GM21529 (cell line): ENCODE measurements around the gene SLC7A5.
"Not testable (repeated sequence)": the region's sequence is repeated elsewhere in the genome, so short reads cannot be mapped to it uniquely, and the experiment has no call there.

Experiments used
- ATAC-seq: cut with Tn5 transposase; IDR thresholded peaks from one replicate; pipeline ENCODE4 v1.9.1; 2021; ENCODE audit not compliant: unreplicated experiment

The SLC7A5 gene

DNA sequence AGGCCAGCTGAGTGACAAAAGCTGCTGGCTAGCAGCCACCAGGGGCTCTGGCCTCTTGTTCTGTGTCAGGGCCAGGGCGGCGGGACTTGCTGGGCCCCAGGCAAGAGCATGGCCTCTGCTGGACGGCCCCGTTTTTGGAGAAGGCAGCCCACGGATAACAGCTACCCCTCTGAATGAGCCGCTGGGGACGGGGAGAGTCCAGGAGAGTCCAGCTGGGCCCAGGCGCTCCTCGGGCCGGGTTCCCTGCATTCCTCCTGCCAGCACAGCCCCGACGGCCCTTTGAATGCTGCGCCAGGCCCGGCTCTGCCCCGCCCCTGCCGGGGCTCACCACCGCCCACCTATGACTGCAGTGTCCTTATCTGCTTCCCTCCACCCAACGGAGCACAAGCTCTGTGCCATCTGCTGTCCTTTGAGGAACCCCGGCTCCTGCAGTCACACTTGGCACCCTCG, 33.4 kb downstream of the SLC7A5 start:
- ATAC-seq: no peak

DNA sequence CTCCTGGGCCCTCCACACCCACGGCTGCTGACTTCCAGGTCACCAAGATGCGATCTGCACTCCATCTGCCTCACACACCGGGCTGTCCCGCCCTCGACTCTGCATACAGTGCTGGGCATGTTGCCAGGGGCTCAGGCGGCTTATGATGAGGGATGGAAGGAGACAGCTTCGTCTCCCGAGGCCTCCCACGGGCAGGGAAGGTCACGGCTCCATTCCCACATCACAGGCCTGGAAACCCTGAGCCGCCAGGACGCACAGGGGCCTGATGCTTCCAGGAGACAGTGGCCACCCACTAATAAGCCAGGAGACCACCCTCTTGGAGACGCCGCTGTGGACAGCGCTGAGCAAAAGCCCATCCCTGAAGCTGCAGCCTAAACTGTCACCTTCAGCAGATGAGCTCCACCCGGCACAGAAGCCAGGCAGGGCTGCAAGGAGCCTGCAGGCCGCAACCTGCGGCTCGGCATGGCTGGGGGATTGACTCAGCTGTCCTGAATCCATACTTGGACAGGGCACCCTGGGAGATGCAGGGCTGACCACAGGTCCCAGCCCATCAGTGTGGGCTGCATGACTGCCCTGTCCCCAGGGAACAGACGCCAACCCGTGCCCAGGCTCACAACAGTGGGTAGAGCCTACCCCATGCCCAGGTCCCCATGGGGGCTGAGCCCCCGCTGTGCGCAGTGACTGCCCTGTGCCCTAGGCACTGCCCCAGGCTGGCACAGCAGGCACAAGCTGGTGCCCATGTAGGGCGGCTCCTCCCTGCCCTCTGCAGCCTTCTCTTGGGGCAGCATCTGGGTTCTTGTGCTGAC, 34.4 kb downstream of the SLC7A5 start:
- no peak for ATAC-seq

DNA sequence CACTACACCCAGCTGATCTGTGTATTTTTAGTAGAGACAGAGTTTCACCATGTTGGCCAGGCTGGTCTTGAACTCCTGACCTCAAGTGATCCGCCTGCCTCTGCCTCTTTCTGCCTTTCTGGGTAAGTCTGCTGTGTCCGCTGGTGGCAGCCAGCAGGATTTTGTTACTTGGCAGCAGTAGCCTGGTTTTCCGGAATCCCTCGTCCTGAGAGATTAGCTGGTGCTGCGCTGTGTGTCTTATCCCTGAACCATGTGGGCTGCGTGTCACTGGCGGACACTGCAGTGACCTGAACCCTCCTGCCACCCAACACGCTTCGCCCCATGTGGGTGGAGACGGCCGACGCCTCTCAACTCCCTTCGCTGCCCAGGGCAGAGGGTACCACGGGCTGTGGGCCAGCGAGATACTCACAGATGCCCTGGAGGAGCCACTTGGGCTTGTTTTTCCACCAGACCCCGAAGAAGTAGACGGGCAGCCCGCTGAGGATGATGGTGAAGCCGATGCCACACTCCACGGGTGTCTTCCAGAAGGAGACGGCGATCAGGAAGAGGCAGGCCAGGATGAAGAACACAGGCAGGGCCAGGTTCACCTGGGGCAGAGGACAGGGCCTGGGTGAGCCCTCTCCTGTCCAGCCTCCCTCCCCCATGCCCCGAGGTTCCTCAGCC, 35.2 kb downstream of the SLC7A5 start:
- no peak for ATAC-seq

DNA sequence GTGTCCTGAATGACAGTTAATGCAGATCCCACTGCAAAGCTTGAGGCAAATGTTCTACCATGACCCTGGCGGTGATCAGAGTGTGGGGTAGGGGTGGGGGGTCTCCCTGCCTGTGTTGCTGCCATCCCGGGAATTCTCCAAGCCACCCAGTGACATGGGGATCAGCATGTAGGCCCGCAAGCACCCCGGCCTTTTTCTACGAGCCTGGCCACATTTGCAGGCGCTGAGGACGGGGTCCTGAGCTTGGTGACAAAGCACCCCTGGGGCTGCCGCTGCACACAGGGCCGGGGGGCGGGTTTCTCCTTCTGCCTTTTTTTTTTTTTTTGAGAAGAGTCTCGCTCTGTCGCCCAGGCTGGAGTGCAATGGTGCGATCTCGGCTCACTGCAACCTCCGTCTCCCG, 35.8 kb downstream of the SLC7A5 start:
- ATAC-seq: no peak

DNA sequence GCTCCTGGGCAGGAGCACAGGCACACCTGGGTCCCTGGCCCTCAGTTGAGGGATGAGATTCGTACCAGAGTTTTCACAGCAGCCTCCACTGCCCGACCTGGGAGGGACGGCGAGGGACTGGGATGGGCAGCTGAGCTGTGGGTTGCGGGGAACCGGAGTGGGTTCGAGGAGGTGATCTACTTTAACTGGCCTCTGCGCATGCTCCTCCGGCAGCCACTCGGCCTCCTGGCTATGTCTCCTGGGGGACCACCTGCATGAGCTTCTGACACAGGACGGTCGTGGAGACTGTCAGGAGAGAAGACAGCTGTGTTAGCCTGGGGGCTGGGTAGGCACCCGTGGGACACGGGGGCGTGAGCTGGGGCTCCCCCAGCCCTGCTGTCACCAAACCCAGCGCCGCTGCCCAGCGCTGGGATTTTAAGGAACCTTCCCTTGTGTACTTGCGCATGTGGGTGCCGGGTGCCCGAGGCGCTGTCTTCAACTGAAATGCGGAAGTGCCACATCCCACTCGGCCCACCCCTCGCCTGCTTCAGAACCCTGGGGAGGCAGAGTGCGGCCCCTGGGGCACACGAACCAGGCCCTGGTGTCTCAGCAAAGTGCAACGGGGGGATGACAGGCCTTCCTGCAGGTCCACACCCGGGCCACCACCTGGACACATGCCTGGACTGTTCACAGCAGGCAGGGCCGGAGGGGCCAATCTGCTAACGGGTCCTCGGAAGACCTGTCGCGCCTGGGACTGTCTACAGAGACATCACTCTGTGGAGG, 36.4 kb downstream of the SLC7A5 start:
- no peak for ATAC-seq

DNA sequence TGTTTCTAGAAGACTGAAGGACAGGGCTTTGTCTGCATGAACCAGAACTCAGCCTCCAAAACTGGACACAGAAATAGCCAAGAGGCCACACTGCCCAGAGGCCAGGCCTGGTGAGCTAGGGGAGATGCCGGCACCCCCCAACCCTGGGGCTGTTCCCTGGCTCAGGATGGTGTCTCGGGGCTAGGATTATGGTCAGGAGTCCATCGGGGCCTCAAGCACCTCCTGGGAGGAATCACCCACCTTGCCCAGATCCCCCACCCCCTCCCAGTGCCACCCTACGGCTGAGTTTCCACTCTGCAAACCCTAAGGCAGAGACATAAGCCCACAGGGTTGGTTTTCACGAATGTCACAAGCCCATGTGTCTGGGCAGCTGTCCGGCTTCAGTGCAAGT, 37.2 kb downstream of the SLC7A5 start:
- no peak for ATAC-seq

DNA sequence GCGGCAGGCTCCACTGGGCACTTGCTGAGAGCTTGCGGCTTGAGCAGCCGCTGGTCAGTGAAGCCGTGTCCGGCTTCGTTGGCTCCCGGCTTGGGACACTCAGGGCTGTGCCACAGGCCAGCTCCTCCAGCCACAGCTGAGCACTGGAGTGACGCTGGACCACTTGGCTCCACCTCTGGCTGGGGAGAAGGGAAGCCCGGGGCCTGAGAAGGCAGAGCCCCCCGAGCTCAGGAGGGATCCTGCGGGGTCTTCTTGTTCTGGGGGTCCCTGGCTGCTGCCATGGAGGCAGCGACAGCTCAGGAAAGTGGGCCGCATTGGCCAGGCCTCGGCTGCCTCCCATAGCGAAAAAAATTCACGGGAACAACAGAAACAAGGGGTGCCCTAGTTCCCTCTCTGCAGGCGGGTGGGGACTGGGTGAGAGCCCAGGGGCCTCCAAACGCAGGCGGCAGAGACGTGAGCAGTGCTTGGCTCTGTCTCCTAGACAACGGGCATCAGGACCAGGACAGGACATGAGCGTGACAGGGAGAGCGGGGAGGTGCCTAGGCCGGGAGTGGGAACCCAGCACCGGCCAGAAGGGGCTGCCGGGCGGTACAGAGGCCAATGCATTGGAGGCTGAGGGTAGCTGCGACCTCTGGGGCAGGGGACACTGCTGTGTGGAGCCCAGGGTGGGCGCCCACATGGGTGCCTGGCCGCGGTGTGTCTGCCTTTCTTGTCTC, 37.7 kb downstream of the SLC7A5 start:
- no peak for ATAC-seq

DNA sequence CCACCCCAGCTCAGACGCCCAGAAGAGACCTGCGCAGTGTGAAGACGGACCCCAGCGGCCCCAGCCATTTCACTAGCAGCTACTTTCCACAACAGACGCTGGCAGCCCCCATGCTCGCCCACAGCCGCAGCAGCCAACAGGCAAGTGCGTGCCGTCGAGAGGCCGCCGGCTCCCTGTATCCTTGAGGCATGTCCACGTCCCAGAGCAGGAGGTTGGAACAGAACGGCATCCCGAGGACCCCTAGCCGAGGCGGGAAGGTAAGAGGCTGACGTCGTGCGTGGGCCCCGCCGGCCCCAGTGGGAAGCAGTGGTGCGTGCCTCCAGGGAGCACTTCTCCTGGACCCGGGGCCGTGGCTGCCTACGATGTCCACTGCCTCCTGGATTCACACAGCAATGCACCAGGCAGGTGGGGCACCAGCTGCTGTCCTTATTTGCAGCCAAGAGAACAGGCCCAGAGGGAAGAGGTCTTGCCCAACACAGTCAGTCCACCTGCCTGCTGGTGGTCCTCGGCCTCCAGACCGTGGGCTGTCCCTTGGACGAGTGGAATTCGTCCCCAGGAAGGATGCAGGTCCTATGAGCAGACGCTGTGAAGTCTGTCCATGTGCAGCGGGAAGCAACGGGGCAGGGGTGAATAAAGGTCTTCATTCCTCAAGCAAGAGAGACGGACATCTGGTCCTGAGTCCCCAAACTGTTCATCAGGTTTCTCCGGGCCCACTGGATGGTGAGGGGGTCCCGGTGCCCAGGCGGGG, 38.5 kb downstream of the SLC7A5 start:
- ATAC-seq: no peak

DNA sequence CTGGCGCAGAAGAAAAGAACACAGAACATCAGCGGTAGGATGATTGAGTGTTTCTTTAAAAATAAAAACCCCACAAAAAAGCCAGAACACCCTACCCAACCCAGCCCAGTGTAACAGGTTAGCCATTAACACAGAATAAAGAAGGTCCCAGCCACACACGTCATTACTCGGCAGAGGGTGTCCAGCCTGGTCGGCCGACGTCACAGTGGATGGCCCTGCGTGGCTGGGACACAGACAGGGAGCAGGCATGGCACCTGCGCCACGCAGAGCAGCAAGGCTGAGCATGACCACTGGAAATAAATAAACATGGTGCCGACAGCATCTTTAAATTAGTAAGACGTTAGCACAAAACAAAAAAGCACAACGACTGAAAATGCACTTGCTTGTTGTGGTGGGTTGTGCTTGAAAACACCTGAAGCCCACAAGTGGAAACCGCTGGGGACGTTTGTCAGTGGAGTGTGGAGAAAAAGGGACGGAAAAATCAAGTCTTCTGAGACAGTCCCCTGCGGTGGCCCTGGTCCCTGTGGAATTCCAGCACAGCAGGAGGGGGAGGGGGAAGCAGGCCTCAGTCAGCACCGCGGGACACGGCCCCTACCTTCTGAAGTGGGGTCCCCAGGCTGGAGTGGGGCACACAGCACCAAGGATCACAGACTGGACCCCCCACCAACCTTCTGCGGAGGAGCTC, 39.2 kb downstream of the SLC7A5 start:
- no peak for ATAC-seq

DNA sequence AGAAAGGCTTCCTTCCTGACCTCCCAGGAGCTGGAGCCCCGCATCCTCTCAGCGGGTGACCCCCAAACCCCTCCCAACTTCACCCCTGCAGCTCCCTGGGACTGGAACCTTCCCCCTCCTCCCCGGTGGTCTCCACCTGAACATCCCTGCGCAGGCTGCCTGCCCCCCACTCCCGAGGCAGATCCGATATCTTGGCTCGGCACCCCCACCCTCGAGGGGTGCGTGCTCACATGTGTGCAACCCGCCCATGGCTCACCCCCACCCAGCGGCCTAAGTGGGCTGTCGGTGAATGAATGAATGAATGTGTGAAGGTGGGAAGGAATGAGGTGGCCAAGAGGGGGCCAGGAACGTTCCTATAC, 39.7 kb downstream of the SLC7A5 start:
- ATAC-seq: no peak

DNA sequence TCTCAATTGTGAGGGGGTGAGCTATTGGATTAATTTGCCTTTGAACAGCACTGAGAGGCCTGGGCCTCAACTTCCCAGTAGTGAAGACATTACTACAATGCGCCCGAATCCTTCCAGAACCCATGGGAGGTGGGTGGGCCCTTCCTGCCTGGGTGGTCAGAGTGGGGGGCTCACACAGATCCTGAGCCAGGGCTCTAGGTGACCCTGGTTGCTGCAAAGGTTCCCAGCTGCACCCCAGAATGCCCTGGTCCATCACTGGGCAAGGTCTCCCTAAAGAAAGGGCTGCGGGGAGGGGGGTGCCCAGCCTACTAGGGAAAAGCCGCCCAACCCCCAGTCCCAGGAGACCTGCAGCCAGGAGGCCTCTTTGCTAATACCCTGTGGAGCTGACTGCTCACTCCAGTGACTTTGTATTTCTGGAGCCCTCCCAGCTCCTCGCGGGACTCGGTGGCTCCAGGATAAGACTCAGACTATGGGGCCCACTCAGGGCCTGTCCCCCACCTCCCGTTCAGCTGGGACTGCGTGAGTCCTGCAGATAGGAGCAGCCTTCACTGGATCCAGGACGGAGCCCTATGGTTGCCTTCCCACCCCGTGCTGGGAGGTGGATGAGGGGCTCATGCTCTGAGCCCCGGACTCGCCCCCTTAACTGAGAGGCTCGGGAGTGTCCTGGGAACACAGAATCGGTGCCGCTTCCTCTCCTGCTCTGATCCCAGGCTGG, 40.2 kb downstream of the SLC7A5 start:
- ATAC-seq: no peak

DNA sequence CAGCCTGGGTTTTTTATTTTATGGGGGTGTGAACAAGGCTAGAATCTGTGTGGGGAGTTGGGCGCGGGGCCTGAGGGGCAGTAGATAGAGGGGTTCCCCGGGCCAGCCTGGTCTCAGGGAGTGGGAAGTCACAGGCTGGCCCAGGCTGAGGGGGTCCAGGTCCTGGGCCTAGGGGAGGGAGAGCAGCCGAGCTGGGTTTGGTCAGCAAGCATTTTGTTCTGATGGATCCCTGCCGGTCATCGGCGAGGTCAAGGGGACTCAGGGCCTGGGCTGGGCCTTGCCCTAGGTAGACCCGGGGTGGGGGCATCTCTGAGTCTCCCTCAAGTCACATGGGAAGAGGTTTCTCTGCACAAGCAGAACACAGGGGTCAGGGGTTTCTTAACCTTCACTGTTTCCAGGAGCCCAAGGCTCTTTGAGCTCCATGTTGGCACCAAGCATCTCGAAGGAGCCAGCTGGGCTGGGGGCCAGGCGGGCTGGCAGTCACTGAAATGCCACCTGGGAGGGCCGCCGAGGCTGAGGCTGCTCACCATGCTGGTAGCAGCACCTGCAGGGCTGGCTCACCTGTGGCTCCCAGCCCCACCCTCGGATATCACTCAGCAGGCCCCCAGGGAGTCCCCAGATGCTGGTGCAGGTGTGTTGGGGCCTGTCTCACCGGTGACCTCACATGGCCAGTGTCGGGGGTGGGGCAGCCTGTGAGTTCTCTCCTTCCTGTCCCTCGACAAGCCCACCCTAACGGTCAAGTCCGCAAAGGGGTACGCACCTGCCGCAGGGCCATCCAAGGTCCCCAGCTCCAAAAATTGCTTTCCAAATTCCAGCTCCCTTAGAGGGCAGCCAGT, 41.0 kb downstream of the SLC7A5 start:
- ATAC-seq: no peak

DNA sequence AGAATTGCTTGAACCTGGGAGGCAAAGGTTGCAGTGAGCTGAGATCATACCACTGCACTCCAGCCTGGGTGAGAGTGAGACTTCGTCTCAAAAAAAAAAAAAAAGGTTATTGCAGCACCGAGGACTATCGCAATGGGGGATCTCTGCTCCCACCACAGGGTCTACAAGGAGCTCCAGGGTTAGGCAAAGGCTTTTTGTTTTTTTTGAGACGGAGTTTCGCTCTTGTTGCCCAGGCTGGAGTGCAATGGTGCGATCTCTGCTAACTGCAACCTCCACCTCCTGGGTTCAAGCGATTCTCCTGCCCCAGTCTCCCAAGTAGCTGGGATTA, 41.8 kb downstream of the SLC7A5 start:
- ATAC-seq: not testable (repeated sequence)

DNA sequence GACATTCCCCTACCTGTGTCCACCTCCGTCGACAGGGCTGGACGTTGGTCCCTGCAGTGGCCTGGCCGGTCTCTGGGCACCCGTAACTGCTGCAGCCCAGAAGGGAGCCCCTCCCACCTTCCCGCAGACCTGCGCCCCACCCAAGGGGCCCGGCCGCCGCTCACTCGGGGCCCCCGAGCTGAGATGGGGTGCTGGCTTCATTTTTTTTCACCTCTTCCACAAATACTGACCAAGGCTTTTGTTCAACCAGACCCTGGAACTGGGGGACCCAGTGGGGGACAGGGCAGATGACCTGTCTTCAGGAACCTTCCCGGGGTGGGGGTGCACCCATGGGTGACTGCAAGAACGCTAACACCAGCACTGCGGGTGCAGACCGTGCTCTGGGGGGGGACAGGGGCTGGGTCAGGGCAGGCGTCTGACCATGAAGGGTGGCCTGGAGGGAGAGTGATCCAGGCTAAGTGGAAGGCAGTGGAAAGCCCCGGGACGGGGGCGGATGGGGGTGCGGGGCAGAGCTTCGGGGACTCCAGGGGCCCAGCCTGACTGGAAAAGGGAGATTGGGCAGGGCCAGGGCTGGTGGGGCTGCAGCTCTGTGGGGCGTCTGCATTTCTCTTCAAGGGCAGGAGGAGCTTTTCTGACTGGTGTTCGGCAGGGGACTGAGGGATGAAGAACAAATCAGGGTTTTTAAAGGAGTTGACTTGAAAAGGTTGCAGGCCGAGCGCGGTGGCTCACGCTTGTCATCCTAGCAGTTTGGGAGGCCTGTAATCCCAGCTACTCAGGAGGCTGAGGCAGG, 42.3 kb downstream of the SLC7A5 start:
- ATAC-seq: no peak

DNA sequence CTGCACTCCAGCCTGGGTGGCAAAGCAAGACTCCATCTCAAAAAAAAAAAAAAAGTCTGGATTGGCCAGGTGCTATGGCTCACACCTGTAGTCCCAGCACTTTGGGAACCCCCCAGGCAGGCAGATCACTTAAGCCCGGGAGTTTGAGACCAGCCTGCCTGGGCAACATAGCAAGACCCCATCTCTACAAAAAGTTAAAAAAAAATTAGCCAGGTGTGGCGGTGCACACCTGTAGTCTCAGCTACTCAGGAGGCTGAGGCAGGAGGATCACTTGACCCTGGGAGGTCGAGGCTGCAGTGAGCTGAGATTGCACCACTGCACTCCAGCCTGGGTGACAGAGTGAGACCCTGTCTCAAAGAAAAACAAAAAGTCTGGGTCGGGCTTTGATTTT, 42.9 kb downstream of the SLC7A5 start:
- not testable (repeated sequence) for ATAC-seq

DNA sequence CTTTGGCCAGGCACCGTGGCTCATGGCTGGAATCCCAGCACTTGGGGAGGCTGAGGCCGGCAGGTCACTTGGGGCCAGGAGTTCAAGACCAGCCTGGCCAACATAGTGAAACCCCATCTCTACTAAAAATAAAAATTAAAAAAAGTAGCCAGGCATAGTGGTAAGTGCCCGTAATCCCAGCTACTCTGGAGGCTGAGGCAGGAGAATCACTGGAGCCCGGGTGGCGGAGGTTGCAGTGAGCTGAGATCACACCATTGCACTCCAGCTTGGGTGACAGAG, 43.5 kb downstream of the SLC7A5 start:
- not testable (repeated sequence) for ATAC-seq

DNA sequence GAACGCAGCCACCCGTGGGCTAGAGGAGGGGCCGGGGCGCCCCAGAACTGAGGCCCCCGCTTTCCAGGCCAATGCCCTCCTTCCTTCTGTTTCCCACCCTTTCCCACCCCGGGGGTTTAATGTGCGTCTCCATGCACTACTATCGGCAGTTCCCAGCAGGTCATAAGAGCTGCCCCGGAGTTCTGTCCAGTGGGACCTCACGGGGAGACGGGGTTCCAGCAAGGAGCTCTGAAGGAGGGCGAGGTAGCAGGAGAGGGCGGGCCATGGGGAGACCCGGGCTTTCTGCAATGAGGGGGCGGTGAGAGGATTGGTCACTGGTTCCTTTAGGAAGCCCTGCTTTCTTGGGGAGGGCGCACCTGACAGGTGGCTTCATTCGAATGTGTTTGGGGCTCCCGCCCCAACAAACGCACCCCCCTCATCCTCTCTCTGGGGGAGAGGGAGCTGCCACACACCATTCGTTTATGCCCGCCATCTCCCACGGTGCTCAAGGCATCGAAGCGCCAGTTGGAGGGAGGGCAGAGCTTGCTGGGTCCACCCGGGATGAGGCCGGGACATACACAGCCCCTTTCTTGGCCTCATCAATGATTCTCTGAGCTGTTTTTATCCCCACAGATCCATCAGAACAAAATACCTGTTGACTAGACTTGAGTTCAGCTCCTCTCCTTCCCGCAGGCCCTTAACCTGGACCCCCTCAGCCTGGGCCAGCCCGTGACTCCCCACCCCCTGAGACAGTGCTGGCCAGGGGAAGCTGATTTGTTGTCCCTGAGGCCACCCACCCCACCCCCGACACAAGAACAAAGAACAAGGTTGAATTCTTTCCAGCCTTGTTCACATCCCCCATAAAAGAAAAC, 44.1 kb downstream of the SLC7A5 start:
- ATAC-seq: no peak
